Measurements from ENCODE around the gene ORC5.

GRCh38 chr7:104137971-104138370 lies 69.8 kb downstream of the ORC5 start:
- TF ChIP-seq FOSL2 (IDR thresholded peaks at IDR 0.05) (no peak), FOSL2 (CRISPR knock-in tag; IDR thresholded peaks at IDR 0.05) (no peak), POLR2A (IDR thresholded peaks at IDR 0.05; ENCODE audit: low read length) (no peak), RFX5 (IDR thresholded peaks at IDR 0.05) (no peak), CTCF (IDR thresholded peaks at IDR 0.05) (no peak), CBX2 (IDR thresholded peaks at IDR 0.05; ENCODE audit: borderline replicate concordance, low read depth) (no peak), REST (IDR thresholded peaks at IDR 0.05) (no peak), MYC (IDR thresholded peaks at IDR 0.05; ENCODE audit: borderline replicate concordance, low read length) (no peak), ELK1 (IDR thresholded peaks at IDR 0.05; ENCODE audit: low read depth, low read length) (no peak), MAFK (IDR thresholded peaks at IDR 0.05; ENCODE audit: partially characterized antibody) (no peak), MAX (IDR thresholded peaks at IDR 0.05) (no peak), CEBPB (IDR thresholded peaks at IDR 0.05) (no peak), RCOR1 (IDR thresholded peaks at IDR 0.05; ENCODE audit: low read depth, low read length) (no peak)
